GM19193 (cell line): ENCODE measurements around the gene USB1.

Experiments
- POLR2A ChIP-seq: IDR thresholded peaks from 4 replicates; pipeline ENCODE4 v1.6.1; 2011; ENCODE audit not compliant: insufficient read depth, insufficient read length; ENCODE audit errors: extremely low read depth

Gene USB1, protein sequence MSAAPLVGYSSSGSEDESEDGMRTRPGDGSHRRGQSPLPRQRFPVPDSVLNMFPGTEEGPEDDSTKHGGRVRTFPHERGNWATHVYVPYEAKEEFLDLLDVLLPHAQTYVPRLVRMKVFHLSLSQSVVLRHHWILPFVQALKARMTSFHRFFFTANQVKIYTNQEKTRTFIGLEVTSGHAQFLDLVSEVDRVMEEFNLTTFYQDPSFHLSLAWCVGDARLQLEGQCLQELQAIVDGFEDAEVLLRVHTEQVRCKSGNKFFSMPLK

DNA sequence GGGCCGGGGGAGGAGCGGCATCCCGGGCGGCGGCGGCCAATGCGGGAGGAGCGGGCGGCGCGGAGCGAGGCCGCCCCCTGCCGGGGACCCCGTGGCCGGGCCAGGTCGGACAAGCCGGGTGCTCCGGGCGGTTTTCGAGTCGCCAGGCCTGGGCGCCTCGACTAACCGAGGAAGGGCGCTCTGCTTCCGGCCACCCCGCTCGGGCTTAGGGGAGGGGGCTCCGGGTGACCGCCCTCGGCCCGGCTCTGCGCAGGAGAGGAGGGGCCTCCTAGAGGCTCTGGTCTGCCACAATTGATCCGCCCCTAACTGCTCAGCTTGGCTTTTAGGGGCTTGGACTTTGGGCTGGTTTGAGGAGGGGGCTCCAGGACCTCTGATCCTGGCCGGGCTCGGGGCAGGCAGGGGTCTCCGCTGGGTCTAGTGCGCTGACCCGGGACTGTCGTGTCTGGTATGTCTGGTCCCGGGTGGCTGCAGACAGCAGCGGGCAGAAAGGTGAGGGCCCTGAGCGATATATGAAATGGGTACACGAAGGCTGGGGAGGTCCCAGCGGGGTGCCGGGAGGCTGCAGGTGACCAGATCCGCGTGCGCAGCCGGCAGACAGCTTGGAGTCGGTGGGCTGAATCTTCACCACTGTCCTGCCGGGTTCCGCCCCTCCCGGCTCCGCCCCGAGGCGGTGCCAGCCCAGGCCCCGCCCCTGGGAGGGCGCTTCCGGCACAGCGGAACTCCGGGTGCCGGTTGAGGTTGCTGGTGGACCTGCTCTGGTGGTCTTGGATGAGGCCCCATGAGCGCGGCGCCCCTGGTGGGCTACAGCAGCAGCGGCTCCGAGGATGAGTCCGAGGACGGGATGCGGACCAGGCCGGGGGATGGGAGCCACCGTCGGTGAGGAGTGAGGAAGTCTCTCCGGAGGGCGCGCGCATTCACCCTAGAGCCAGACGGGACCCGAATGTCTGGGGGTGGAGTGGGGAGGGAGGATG, at the start of gene USB1:
TSS of gene USB1 (plus strand) at position 702 of the 971 bp plus-strand sequence. CDS start at position 779, 77 bp downstream.
- TF ChIP-seq POLR2A, result peak; percentile 85

DNA sequence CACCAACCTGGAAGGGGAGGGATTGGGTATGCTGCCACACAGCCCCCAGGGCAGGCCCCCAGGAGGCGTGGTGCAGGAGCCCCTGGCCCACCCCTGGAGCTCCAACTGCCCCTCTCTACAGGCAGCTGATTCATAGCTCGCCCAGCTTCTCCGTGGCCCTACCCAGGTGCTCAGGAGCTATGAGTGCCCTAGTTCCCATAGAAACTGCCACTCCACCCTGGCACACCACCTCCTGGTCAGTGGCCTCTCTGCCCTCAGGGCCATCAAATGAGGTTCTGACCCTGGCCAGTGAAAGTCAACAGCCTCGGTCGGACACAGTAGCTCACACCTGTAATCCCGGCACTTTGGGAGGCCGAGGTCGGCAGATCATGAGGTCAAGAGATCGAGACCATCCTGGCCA, 48.3 kb upstream of the USB1 start:
- TF ChIP-seq POLR2A, result no peak

DNA sequence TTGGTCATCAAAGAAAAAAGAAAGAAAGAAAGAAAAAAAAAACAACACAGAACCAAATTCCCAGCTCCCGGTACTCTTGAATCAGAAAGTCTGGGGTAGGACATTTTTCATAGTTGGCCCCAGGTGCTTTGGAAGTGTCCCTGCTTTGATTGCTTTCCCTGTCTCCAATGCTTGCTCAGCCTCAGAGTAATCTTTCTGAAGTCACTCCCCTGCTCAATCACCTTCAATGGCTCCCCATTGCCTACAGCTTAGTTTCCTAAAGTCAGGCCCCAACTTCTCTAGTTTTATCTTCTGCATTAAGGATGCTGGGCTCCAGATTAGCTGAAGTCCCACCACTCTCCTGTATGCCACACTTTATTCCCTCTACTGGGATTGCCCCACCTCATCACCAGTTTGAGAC, 47.4 kb upstream of the USB1 start:
- no peak for TF ChIP-seq POLR2A

DNA sequence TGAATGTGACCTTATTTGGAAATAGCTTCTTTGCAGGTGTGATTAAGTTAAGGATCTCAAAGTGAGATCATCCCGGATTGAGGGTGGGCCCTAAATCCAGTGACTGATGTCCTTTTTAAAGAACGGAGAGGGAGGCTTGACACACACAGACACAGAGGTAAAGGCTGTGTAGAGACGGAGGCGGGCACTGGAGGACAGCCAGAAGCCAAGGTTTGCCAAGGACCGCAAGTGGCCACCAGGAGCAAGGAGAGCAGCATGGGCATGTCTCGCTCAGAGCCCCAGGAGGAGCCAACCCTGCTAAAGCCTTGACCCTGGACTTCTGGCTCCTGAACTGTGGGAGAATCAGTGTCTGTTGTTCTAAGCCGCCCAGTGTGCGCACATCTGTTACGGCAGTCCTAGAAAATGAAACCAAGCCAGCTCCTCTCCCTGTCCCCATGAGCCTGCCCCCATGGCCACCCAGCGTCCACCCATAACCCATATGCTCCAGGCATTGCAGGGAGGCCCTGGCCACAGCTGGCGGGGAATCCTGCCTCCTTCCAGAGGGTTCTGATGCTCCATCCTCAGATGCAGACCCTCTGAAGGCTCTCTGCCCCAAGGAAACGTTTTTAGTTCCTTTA, 45.5 kb upstream of the USB1 start:
- no peak for TF ChIP-seq POLR2A

DNA sequence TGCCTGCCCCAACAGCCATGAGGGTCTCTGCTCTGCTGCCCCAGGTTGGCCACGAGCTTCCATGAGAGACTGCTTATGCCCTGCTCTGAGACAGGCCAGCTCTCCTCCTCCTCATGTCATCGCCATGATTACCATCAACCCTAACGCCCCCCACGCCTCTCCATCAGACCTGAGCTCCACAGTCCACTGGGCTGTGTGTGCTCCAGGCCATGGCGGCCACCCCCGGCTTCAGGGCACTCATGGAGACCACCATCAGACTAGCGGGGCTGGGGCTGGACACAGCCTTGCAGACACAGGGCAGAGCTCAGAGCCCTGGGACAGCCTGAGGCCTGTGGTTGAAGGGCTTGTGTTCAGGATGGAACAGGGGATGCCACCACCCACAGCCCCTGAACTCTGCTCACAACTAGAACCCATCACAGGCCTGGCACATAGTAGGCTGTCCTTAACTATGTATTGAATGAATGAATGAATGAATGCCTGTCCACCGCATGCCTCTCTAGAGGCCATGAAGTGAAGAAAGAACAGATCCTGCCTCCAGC, 44.9 kb upstream of the USB1 start:
- no peak for TF ChIP-seq POLR2A

DNA sequence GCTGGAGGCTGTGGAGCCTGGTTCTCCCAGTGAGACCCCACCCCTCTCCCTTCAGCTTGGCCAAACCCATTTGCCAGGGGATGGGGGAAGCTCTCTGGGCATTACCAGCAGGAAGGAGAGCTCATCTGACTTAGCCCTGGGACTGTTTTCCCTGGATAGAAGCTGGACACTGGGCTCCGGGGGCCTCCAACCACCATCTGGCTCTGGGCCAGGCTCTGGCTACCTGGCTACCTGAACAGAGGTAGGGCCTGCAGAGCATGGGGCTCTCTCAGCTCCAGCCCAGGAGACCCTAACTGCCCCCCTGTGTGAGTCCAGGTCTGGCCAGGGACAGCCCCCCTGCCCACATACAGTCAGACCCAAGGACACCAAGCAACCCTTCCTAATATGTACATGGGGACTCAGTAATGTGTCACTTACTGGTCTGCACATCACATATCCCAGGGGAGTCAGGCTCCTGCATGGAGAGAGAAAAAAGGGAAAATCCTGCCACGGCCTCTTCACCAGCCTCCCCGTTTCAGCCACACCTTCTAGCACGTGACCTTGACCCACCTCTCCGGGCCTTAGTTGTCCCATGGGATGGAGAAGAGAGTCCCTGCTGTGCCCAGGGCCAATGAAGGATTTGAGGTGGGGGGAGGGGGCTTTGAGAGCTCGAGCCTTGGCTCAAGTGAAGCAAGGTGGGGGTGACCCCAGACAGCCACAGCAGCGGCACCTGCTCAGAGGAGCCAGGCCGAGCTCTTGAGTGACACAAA, 44.1 kb upstream of the USB1 start:
- TF ChIP-seq POLR2A, result no peak

DNA sequence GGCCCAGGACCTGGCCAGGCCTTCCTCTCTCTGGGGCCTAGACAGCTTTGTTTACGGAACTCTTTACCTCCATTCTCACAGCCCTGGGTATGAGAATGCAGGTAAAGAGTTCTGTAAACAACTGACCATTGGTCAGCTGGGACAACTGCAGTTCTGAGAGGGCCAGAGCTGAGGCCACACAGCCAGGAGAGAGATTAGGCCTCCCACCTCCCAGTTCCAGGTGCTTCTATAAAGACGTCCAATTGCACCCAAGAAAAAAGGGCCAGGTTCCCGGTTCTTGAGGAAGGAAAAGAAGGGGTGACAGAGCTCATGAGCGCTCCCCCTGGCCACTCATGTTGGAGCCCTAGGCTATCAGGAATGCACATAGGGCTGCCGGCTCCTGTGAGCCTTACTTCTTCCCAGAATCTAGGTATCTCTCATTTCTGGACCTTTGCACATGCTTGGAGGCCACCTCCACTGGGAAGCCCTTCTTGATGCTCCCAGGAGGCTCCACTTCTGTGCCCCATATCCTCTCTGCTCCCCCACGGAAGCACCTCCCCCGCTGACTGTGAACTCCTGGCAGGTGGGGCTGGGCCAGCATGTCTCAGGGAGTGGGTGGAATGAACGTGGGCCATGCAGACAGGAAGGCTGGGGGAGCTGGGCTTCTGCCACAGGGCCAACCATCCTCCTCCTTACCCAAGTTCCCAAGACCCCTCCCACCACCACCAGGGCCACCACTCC, 43.4 kb upstream of the USB1 start:
- no peak for TF ChIP-seq POLR2A

DNA sequence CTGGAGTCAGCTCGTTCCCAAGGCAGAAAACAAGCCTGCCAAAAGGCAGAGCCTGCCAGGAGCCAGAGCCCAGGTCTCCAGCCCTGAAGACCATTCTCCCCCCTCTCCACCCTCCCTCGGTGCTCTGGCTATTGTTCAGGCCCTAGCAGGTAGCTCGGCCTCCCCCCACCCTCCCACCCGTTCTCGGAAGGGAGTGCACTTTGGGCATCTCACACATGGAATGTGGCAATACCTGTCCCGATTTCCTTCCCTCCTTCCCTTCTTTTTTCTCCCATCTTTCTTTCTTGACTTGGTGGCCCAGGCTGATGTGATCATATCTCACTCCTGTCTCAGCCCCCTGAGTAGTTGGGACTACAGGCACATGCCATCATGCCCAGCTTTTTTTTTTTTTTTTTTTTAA, 42.7 kb upstream of the USB1 start:
- TF ChIP-seq POLR2A, result no peak

DNA sequence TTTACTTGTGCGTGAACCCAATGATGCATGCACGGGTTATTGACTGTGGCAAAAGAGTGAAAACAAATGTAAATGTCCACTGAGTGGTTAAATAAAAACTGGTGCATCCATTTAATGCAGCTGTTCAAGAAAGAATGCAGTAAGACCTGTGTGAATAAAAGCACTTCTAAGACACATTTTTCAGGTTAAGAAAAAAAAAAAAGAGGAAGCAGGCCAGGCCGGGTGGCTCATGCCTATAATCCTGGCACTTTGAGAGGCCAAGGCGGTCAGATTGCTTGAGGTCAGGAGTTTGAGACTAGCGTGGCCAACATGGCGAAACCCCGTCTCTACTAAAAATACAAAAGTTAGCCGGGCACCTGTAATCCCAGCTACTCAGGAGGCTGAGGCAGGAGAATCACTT, 42.1 kb upstream of the USB1 start:
- no peak for TF ChIP-seq POLR2A

DNA sequence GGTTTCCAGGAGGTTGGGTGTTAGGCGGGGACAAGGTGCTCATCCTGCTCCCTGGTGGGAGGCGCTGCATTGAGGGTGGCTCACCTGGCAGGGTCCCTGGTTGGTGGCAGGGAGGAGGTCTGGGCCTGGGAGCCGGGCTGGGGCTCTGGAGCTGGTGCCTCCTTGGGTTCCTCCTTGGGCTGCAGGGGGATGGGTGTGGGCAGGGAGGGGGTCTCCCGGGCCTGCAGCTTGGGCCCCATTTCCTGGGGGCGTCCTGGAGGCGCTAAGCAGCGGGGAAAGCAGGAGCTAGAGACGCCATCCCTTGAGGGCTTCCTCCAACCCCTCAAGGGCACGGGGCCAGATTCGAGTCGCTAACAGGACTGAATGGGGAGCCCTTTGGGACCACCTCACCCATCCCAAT, 41.4 kb upstream of the USB1 start:
- no peak for TF ChIP-seq POLR2A

DNA sequence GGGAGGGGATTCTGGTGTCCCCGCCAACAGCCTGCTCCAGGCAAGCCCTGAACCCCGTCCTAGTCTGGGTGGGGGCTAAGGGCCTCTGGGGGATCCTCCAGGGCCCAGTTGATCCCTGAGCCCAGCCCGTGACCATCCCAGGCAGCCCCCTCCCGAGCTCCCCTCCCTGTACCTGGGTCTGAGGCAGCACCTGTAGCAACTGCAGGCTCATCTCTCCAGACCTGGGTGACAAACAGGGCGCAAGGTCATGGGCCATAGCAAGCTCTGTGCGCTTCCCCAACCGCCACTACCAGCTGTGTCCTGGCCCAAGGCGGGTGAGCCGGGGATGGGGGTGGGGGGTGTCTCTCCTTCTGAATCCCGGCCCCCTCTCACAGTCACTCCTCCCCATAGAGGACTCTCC, 40.9 kb upstream of the USB1 start:
- no peak for TF ChIP-seq POLR2A

DNA sequence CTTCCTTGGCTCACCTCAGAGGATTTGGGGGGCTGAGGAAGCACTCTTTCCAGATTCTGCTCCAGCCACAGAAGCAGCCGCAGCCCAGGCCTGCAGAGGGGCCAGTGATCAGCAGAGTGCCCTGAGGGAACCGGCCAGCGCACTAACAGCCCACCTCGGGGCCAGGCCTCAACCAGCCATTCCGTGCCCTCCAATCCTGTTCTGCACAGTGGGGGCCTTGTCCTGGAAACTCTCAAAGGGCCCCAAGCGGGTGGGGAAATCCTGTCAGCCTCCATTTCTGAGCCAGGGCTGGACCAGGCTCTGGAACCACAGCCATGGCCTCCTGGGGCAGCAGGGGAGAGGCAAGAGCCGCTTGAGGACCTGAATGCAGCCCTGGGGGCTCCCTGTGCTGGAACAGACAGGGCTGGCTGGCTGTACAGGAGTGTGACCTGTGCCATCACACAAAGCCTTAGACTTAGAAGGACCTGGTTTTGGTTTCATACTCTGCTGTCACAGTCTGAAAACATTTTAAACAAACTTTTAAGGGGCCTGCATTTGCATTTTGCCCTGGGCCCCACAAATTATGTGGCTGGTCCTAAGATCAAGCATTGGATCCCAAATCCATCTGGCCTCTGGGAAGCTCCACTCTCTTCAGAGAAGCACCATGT, 40.3 kb upstream of the USB1 start:
- TF ChIP-seq POLR2A, result no peak

DNA sequence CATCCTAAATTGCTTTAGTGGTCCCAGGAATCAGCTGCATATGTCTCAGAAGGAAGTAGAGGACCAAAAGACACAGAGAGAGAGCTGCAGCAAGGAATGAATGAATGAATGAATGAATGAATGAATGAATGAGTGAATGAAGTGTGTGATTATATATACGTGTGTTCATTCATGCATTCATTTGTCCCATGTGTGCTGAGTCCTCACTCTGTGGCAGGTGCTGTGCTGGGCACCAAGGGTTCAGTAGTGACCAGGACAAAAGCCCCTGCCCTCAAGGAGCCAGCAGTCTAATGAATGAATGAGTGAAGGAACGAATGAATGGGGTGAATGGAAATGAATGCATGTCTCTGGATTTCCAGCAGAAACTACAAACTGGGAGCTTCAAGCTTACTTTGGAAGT, 39.7 kb upstream of the USB1 start:
- TF ChIP-seq POLR2A, result no peak

DNA sequence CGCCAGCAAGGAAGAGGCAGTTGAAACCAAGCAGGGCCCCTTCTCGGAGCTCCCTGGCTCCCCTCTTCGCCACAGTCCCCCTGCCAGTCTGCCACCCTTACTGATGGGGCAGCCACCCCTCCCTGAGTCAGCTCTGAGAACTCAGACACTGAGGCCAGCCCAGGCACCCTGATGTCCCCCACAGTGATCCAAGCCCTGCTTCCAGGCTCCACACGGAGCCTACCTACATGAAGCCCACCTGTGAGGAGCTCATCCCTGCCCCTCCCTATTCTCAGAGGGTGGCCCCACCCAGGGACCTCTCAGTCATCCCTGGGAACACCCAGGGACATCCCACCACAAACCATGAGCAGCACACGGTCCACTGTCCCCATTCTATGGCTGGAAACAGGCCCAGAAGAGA, 39.2 kb upstream of the USB1 start:
- no peak for TF ChIP-seq POLR2A

DNA sequence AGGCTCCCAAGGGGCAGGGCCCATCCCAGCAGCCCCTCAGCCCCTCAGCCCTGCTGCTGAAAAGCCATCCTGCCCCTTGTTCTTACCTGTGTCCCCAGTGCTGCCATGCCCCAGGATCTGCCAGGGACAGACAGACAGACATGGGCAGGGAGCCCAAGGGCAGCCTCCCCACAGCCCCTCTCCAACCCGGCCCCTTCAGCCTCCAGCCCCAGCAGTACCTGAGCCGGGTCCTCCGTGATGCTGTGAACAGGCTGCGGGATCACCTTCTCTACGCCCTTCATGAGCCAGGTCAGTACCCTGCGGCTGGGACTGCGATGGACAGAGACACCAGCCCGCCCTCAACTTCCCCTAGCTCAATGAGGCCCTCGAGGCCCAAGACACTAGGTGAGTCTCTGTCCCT, 38.5 kb upstream of the USB1 start:
- TF ChIP-seq POLR2A, result no peak
